ENCODE data around the gene SERINC5. TPM values are rescaled to one million over a fixed set of nuclear protein-coding genes. Genes with fewer than 3 reads are reported as not detected.

SERINC5 gene
- total and polyA plus RNA-seq, 2 of the 4 experiments (the other 2 are of a cell fraction), result 5.0 to 8.1 TPM

DNA sequence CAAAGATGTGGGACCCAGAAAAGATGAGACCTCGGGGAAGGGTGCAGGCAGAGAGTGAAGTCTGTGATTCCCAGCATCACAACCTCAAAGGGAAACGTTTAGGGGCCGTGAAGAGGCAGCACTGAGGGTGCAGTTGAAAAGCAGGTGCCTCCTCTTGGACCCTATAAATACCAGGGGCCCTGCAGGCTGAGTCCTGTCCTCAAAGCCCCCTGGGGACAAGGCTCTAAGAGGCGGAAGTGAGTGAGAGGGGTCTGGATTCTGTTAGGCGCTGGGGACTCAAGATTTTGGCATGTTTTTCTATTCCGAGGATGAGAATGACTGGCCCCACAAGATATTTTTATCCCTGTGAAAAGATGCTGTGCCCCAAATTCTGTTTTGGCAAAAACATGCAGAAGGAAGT is 112.9 kb downstream of the SERINC5 start:
- WGBS, 2 experiments (ENCODE audit: extremely low coverage in 2 of 2, insufficient read length in 1 of 2), result no CpG with 5 or more reads among the region's 6 CpGs
- 0 out of 2 replicates have a peak, but pooled peaks cover 3% of the 10 kb centered on the region for H3K9me1 ChIP-seq (ENCODE audit: insufficient read depth, low read length)
- no peak overlapping the region for H3K4me2 ChIP-seq (ENCODE audit: low read depth, low read length)
- peaks cover 4% of the 10 kb centered on the region; the same call in 1 of the 2 replicates for H3K36me3 ChIP-seq (ENCODE audit: control insufficient read depth, insufficient read depth, low read length)
- dilution Hi-C loops (cut with HindIII; ENCODE audit: low sequenced_read_pairs, unreplicated experiment) (no loop called here), intact Hi-C loops (cut with micrococcal nuclease) (no loop called here), in situ Hi-C loops (cut with MboI; ENCODE audit: low sequenced_read_pairs) (no loop called here)
- H4K5ac ChIP-seq (ENCODE audit: low read depth, low read length), result no peak overlapping the region
- H2BK15ac ChIP-seq (ENCODE audit: low read depth, low read length), result no peak overlapping the region
- no peak overlapping the region for H3K4ac ChIP-seq (ENCODE audit: low read depth, low read length)
- H3K18ac ChIP-seq (ENCODE audit: low read depth, low read length), result no peak overlapping the region
- H3K56ac ChIP-seq (ENCODE audit: extremely low read depth, insufficient read depth, low read length), result no peak overlapping the region
- TF ChIP-seq FOS (IDR thresholded peaks at IDR 0.05; ENCODE audit: low read depth, low read length), result no peak
- TF ChIP-seq, protein P1, sequence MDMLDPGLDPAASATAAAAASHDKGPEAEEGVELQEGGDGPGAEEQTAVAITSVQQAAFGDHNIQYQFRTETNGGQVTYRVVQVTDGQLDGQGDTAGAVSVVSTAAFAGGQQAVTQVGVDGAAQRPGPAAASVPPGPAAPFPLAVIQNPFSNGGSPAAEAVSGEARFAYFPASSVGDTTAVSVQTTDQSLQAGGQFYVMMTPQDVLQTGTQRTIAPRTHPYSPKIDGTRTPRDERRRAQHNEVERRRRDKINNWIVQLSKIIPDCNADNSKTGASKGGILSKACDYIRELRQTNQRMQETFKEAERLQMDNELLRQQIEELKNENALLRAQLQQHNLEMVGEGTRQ (IDR thresholded peaks at IDR 0.05; ENCODE audit: low read depth, low read length), result no peak
- no peak for TF ChIP-seq POLR2A (IDR thresholded peaks at IDR 0.05; ENCODE audit: low read depth, low read length)
- TF ChIP-seq RAD21 (IDR thresholded peaks at IDR 0.05; ENCODE audit: low read length), result no peak
- TF ChIP-seq BHLHE40 (IDR thresholded peaks at IDR 0.05; ENCODE audit: low read depth, low read length), result no peak
- no peak for TF ChIP-seq CHD1 (IDR thresholded peaks at IDR 0.05; ENCODE audit: low read depth, low read length)
- H3K27ac ChIP-seq (ENCODE audit: insufficient read depth, low read length), result no peak overlapping the region
- no peak overlapping the region for H2BK20ac ChIP-seq (ENCODE audit: low read depth, low read length)
- no peak overlapping the region for H2AK9ac ChIP-seq (replicated peaks; ENCODE audit: low read depth, low read length, poor library complexity)
- H2AK5ac ChIP-seq (ENCODE audit: low read depth, low read length), result no peak overlapping the region
- no peak overlapping the region for H2AFZ ChIP-seq (replicated peaks; ENCODE audit: low read length, poor library complexity)
- H3K79me1 ChIP-seq (ENCODE audit: low read depth in 1 of 2, low read length in 2 of 2), result no peaks in the 10 kb centered on the region
- H4K20me1 ChIP-seq (ENCODE audit: insufficient read depth, low read length), result no peaks in the 10 kb centered on the region
- H3K27me3 ChIP-seq (ENCODE audit: control insufficient read depth, insufficient read depth, low read length), result no peaks in the 10 kb centered on the region
- no peak overlapping the region for H3K9ac ChIP-seq (ENCODE audit: low read depth, low read length)
- DNase-seq (no peak), ATAC-seq (ENCODE audit: low read depth) (no peak)
- ChIA-PET POLR2A (ENCODE audit: unreplicated experiment) (no interaction called here), CTCF (interaction anchor here (0.5 kb wide), 1 partner anchor 141 kb away, joined by 3 read pairs; no protein-coding TSS in a partner anchor)
- no peak overlapping the region for H2BK120ac ChIP-seq (ENCODE audit: low read depth, low read length)
- no peak overlapping the region for H2BK5ac ChIP-seq (ENCODE audit: low read depth, low read length, poor library complexity, severe bottlenecking)
- no peaks in the 10 kb centered on the region for H3K4me1 ChIP-seq (ENCODE audit: control insufficient read depth, insufficient read depth, low read length)
- no peak overlapping the region for H3K4me3 ChIP-seq (ENCODE audit: insufficient read depth, low read depth, low read length)
- no peak overlapping the region for H3K23ac ChIP-seq (ENCODE audit: low read depth, low read length)
- no peak overlapping the region for H3K14ac ChIP-seq (replicated peaks; ENCODE audit: low read depth, low read length)
- BruUV-seq (replicated peaks), result no TSS peak
- no peaks in the 10 kb centered on the region for H3K9me3 ChIP-seq (ENCODE audit: control insufficient read depth, insufficient read depth, low read length)
- no peak overlapping the region for H4K8ac ChIP-seq (ENCODE audit: low read depth in 2 of 2, low read length in 2 of 2)
- H4K91ac ChIP-seq (ENCODE audit: insufficient read depth, low read depth, low read length), result no peak overlapping the region
